ENCODE results near the gene ATP8B1. TPM values are rescaled to one million over a fixed set of nuclear protein-coding genes. Genes with fewer than 3 reads are reported as not detected.

Gene ATP8B1
- total and polyA plus RNA-seq, 2 of the 4 experiments (the other 2 are of a cell fraction), result 64.3 to 136 TPM

- H2BK15ac ChIP-seq (ENCODE audit: low read depth, low read length), result no peak overlapping the region
- H3K79me1 ChIP-seq (ENCODE audit: low read depth in 1 of 2, low read length in 2 of 2), result peaks cover 39 to 70% of the 10 kb centered on the region in 2 experiments
- H3K23ac ChIP-seq (ENCODE audit: low read depth, low read length), result no peak overlapping the region
- no peak overlapping the region for H2BK20ac ChIP-seq (ENCODE audit: low read depth, low read length)
- no peak for DNase-seq
- CTCF ChIA-PET, result interaction anchor here (0.7 kb wide), 1 partner anchor 1416 kb away, joined by 3 read pairs; no protein-coding TSS in a partner anchor
- H3K4me1 ChIP-seq (ENCODE audit: control insufficient read depth, insufficient read depth, low read length), result no peaks in the 10 kb centered on the region; the same call in 1 of the 2 replicates
- POLR2A ChIA-PET (ENCODE audit: unreplicated experiment), result no interaction called here
- H2BK120ac ChIP-seq (ENCODE audit: low read depth, low read length), result no peak overlapping the region
- H2AFZ ChIP-seq (replicated peaks; ENCODE audit: low read length, poor library complexity), result no peak overlapping the region
- H3K18ac ChIP-seq (ENCODE audit: low read depth, low read length), result no peak overlapping the region
- no peak overlapping the region for H3K14ac ChIP-seq (replicated peaks; ENCODE audit: low read depth, low read length)
- H3K4ac ChIP-seq (ENCODE audit: low read depth, low read length), result no peak overlapping the region
- in situ Hi-C loops (cut with MboI; ENCODE audit: low sequenced_read_pairs) (no loop called here), dilution Hi-C loops (cut with HindIII; ENCODE audit: low sequenced_read_pairs, unreplicated experiment) (no loop called here), intact Hi-C loops (cut with micrococcal nuclease) (no loop called here)
- no peak overlapping the region for H4K8ac ChIP-seq (ENCODE audit: low read depth in 2 of 2, low read length in 2 of 2)
- H4K91ac ChIP-seq (ENCODE audit: insufficient read depth, low read depth, low read length), result no peak overlapping the region
- H4K5ac ChIP-seq (ENCODE audit: low read depth, low read length), result no peak overlapping the region
- peaks cover 42% of the 10 kb centered on the region for H4K20me1 ChIP-seq (ENCODE audit: insufficient read depth, low read length)
- no peak overlapping the region for H3K9ac ChIP-seq (ENCODE audit: low read depth, low read length)
- no peak overlapping the region for H3K4me2 ChIP-seq (ENCODE audit: low read depth, low read length)
- peaks cover 9% of the 10 kb centered on the region for H3K36me3 ChIP-seq (ENCODE audit: control insufficient read depth, insufficient read depth, low read length)
- no peak overlapping the region for H3K27ac ChIP-seq (ENCODE audit: insufficient read depth, low read length)
- no peak for ATAC-seq (ENCODE audit: low read depth)
- TF ChIP-seq, protein P1, sequence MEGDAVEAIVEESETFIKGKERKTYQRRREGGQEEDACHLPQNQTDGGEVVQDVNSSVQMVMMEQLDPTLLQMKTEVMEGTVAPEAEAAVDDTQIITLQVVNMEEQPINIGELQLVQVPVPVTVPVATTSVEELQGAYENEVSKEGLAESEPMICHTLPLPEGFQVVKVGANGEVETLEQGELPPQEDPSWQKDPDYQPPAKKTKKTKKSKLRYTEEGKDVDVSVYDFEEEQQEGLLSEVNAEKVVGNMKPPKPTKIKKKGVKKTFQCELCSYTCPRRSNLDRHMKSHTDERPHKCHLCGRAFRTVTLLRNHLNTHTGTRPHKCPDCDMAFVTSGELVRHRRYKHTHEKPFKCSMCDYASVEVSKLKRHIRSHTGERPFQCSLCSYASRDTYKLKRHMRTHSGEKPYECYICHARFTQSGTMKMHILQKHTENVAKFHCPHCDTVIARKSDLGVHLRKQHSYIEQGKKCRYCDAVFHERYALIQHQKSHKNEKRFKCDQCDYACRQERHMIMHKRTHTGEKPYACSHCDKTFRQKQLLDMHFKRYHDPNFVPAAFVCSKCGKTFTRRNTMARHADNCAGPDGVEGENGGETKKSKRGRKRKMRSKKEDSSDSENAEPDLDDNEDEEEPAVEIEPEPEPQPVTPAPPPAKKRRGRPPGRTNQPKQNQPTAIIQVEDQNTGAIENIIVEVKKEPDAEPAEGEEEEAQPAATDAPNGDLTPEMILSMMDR (conservative IDR thresholded peaks at IDR 0.05; ENCODE audit: low read depth, low read length), result no peak
- TF ChIP-seq, protein P2, sequence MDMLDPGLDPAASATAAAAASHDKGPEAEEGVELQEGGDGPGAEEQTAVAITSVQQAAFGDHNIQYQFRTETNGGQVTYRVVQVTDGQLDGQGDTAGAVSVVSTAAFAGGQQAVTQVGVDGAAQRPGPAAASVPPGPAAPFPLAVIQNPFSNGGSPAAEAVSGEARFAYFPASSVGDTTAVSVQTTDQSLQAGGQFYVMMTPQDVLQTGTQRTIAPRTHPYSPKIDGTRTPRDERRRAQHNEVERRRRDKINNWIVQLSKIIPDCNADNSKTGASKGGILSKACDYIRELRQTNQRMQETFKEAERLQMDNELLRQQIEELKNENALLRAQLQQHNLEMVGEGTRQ (IDR thresholded peaks at IDR 0.05; ENCODE audit: low read depth, low read length), result no peak
- no peak for TF ChIP-seq RFX5 (IDR thresholded peaks at IDR 0.05; ENCODE audit: low read depth, low read length)
- no peak for TF ChIP-seq MXI1 (IDR thresholded peaks at IDR 0.05; ENCODE audit: borderline replicate concordance, low read depth, low read length)
- TF ChIP-seq RAD21 (IDR thresholded peaks at IDR 0.05; ENCODE audit: low read length), result no peak
- no peak for TF ChIP-seq NFE2L2 (IDR thresholded peaks at IDR 0.05; ENCODE audit: low read depth, low read length)
- no peak for TF ChIP-seq POLR2A (IDR thresholded peaks at IDR 0.05; ENCODE audit: low read depth, low read length)
- TF ChIP-seq BHLHE40 (IDR thresholded peaks at IDR 0.05; ENCODE audit: low read depth, low read length), result no peak
- TF ChIP-seq, protein P3, sequence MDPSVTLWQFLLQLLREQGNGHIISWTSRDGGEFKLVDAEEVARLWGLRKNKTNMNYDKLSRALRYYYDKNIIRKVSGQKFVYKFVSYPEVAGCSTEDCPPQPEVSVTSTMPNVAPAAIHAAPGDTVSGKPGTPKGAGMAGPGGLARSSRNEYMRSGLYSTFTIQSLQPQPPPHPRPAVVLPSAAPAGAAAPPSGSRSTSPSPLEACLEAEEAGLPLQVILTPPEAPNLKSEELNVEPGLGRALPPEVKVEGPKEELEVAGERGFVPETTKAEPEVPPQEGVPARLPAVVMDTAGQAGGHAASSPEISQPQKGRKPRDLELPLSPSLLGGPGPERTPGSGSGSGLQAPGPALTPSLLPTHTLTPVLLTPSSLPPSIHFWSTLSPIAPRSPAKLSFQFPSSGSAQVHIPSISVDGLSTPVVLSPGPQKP (IDR thresholded peaks at IDR 0.05; ENCODE audit: borderline replicate concordance, low read depth, low read length), result no peak
- TF ChIP-seq SMC3 (IDR thresholded peaks at IDR 0.05; ENCODE audit: low read depth, low read length), result no peak
- TF ChIP-seq FOS (IDR thresholded peaks at IDR 0.05; ENCODE audit: low read depth, low read length), result no peak
- TF ChIP-seq CHD1 (IDR thresholded peaks at IDR 0.05; ENCODE audit: low read depth, low read length), result no peak
- TF ChIP-seq RCOR1 (IDR thresholded peaks at IDR 0.05; ENCODE audit: insufficient replicate concordance, low read length), result no peak
- no peak for TF ChIP-seq MAZ (IDR thresholded peaks at IDR 0.05; ENCODE audit: borderline replicate concordance, low read depth, low read length)
- no peak for TF ChIP-seq CEBPB (IDR thresholded peaks at IDR 0.05; ENCODE audit: low read depth, low read length)
- TF ChIP-seq MAFK (IDR thresholded peaks at IDR 0.05; ENCODE audit: low read depth, low read length), result no peak
- no TSS peak for BruUV-seq (replicated peaks)
- H3K56ac ChIP-seq (ENCODE audit: extremely low read depth, insufficient read depth, low read length), result no peak overlapping the region
- 91% methylated on average over 3 of the region's 7 CpGs; no CpG with 5 or more reads in 1 of the 2 experiments for WGBS, 2 experiments (ENCODE audit: extremely low coverage in 2 of 2, insufficient read length in 1 of 2)
- no peaks in the 10 kb centered on the region for H3K27me3 ChIP-seq (ENCODE audit: control insufficient read depth, insufficient read depth, low read length)
- H3K9me1 ChIP-seq (ENCODE audit: insufficient read depth, low read length), result peaks cover 8% of the 10 kb centered on the region
- H3K9me3 ChIP-seq (ENCODE audit: control insufficient read depth, insufficient read depth, low read length), result no peaks in the 10 kb centered on the region
- no peak overlapping the region for H2BK5ac ChIP-seq (ENCODE audit: low read depth, low read length, poor library complexity, severe bottlenecking)
- no peak overlapping the region for H2AK9ac ChIP-seq (replicated peaks; ENCODE audit: low read depth, low read length, poor library complexity)
- no peak overlapping the region for H3K4me3 ChIP-seq (ENCODE audit: insufficient read depth, low read depth, low read length)
- no peak overlapping the region for H2AK5ac ChIP-seq (ENCODE audit: low read depth, low read length)
These were observed 47.5 kb downstream of the ATP8B1 start for GRCh38 chr18:57755473-57756067.
